ENCODE data around the gene EXOC3L4.
"Not testable (repeated sequence)": the region's sequence is repeated elsewhere in the genome, so short reads cannot be mapped to it uniquely, and the experiment has no call there.

Gene EXOC3L4

GRCh38 chr14:103144085-103144484, 49.6 kb downstream of the EXOC3L4 start:
- DNase-seq (ENCODE audit: low read depth) = no peak
- no peak for TF ChIP-seq CTCF (conservative IDR thresholded peaks at IDR 0.05; ENCODE audit: low read depth, low read length)
- H3K4me3 ChIP-seq (ENCODE audit: low read length) = no peak overlapping the region

GRCh38 chr14:103146141-103146709, 51.7 kb downstream of the EXOC3L4 start:
- TF ChIP-seq CTCF (conservative IDR thresholded peaks at IDR 0.05; ENCODE audit: low read depth, low read length) = no peak
- no peak for DNase-seq (ENCODE audit: low read depth)
- H3K4me3 ChIP-seq (ENCODE audit: low read length) = no peak overlapping the region

GRCh38 chr14:103149351-103150237, 55.1 kb downstream of the EXOC3L4 start:
- H3K4me3 ChIP-seq (ENCODE audit: low read length) = no peak overlapping the region
- TF ChIP-seq CTCF (conservative IDR thresholded peaks at IDR 0.05; ENCODE audit: low read depth, low read length) = no peak
- DNase-seq (ENCODE audit: low read depth) = no peak

GRCh38 chr14:103151270-103151945, 56.9 kb downstream of the EXOC3L4 start:
- H3K4me3 ChIP-seq (ENCODE audit: low read length) = no peak overlapping the region
- no peak for DNase-seq (ENCODE audit: low read depth)
- no peak for TF ChIP-seq CTCF (conservative IDR thresholded peaks at IDR 0.05; ENCODE audit: low read depth, low read length)

- no peak overlapping the region for H3K4me3 ChIP-seq (ENCODE audit: low read length)
- peak; percentile 63 for DNase-seq (ENCODE audit: low read depth)
- no peak for TF ChIP-seq CTCF (conservative IDR thresholded peaks at IDR 0.05; ENCODE audit: low read depth, low read length)
Measured at GRCh38 chr14:103155010-103155409, 60.5 kb downstream of the EXOC3L4 start.

GRCh38 chr14:103155416-103155815, 60.9 kb downstream of the EXOC3L4 start:
- DNase-seq (ENCODE audit: low read depth); H3K4me3 ChIP-seq (ENCODE audit: low read length): not testable (repeated sequence)

- DNase-seq (ENCODE audit: low read depth) = no peak
- no peak overlapping the region for H3K4me3 ChIP-seq (ENCODE audit: low read length)
- TF ChIP-seq CTCF (conservative IDR thresholded peaks at IDR 0.05; ENCODE audit: low read depth, low read length) = no peak
Measured at GRCh38 chr14:103155826-103156394, 61.4 kb downstream of the EXOC3L4 start.
